ENCODE results near the gene PKP2.

DNA sequence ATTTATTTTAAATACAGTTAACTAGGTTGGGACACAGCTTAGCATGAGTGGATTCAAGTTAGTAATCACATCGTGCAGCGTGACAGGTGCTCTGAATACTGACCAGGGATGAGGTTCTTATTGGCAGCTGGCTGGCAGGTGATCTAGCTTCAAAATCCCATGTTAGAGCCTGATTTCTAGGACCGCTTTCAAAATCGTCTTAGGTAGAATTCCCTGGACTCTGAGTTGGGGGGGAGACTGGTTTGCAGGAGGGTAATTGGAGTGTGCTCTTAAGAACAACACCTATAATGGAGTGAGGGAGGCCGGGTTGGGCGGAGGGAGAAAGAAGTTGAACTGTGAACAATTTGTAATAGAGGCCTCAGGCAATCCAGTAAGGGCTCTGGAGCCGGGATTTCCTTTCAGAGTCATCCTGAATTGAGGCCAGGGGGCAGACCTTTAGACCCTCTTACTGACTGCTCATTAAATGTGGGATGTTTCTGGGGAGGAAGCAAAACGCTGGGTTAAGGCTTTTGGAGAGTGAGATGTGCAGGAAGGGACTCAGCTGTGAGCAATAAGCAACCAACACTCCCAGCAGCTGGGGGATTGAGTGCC lies 140.0 kb downstream of the PKP2 start:
- TF ChIP-seq EZH2phosphoT487 (IDR thresholded peaks at IDR 0.05; ENCODE audit: insufficient read depth, low read depth), result no peak
- TF ChIP-seq EZH2 (IDR thresholded peaks at IDR 0.05; ENCODE audit: insufficient read depth, poor library complexity, severe bottlenecking), result no peak
